Measurements from ENCODE around the gene IZUMO1R. TPM values are rescaled to one million over a fixed set of nuclear protein-coding genes. Genes with fewer than 3 reads are reported as not detected.
"Not testable (repeated sequence)": the region's sequence is repeated elsewhere in the genome, so short reads cannot be mapped to it uniquely, and the experiment has no call there.

Gene IZUMO1R
- total RNA-seq, 6 experiments from 2014 or later: not detected

DNA sequence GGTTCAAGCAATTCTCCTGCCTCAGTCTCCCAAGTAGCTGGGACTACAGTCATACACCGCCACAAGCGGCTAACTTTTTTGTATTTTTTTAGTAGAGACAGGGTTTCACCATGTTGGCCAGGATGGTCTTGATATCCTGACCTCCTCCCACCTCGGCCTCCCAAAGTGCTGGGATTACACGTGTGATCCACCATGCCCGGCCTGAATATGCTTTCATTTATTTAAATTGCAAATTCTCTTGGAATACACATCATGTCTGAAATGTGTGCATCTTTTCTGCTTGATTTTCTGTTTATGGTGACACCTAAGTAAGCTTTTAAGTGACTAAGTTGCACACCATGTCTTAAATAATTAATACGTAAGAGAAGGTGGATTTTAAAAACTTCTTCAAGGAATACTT, 31.7 kb downstream of the IZUMO1R start:
- TF ChIP-seq POLR2A (IDR thresholded peaks at IDR 0.05) (no peak), CTCF (IDR thresholded peaks at IDR 0.05) (no peak)
- intact Hi-C loops (cut with DNase I): no loop called here
- H3K9me3 ChIP-seq: no peaks in the 10 kb centered on the region
- ATAC-seq: no peak
- DNase-seq: no peak
- H3K4me3 ChIP-seq: no peak overlapping the region
- 69% methylated on average over 6 of the region's 6 CpGs for WGBS (ENCODE audit: insufficient coverage, low coverage, low lambda C conversion rate, missing lambda C conversion rate)
- no peaks in the 10 kb centered on the region for H3K27me3 ChIP-seq
- H3K27ac ChIP-seq: no peak overlapping the region
- no peaks in the 10 kb centered on the region for H3K4me1 ChIP-seq
- no peaks in the 10 kb centered on the region for H3K36me3 ChIP-seq

- intact Hi-C loops (cut with DNase I): no loop called here
- H3K4me3 ChIP-seq: no peak overlapping the region
- TF ChIP-seq CTCF (IDR thresholded peaks at IDR 0.05) (no peak), POLR2A (IDR thresholded peaks at IDR 0.05) (no peak)
- H3K27ac ChIP-seq: no peak overlapping the region
- no peaks in the 10 kb centered on the region for H3K9me3 ChIP-seq
- H3K4me1 ChIP-seq: no peaks in the 10 kb centered on the region
- ATAC-seq (no peak), DNase-seq (no peak)
- H3K27me3 ChIP-seq: no peaks in the 10 kb centered on the region
- 73% methylated on average over 3 of the region's 3 CpGs for WGBS (ENCODE audit: insufficient coverage, low coverage, low lambda C conversion rate, missing lambda C conversion rate)
- H3K36me3 ChIP-seq: no peaks in the 10 kb centered on the region
Observed at GRCh38 chr11:94338651-94339050, 34.3 kb downstream of the IZUMO1R start.

DNA sequence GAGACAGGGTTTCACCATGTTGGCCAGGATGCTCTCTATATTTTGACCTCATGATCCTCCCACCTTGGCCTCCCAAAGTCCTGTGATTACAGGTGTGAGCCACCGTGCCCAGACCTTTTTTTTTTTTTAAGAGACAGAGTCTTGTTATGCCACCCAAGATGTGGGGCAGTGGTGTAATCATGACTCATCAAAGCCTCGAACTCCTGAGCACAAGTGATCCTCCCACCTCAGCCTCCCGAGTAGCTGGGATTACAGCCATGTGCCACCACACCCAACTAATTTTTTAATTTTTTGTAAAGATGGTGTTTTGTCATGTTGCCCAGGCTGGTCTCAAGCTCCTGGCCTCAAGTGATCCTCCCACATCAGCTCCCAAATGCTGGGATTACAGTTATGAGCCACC, 37.9 kb downstream of the IZUMO1R start:
- Histone ChIP-seq H3K27ac (no peak overlapping the region), H3K27me3 (no peaks in the 10 kb centered on the region), H3K36me3 (no peaks in the 10 kb centered on the region), H3K9me3 (no peaks in the 10 kb centered on the region), H3K4me3 (no peak overlapping the region), H3K4me1 (no peaks in the 10 kb centered on the region)
- no peak for DNase-seq
- intact Hi-C loops (cut with DNase I): no loop called here
- ATAC-seq: no peak
- 33% methylated on average over 2 of the region's 3 CpGs for WGBS (ENCODE audit: insufficient coverage, low coverage, low lambda C conversion rate, missing lambda C conversion rate)
- TF ChIP-seq CTCF (IDR thresholded peaks at IDR 0.05) (no peak), POLR2A (IDR thresholded peaks at IDR 0.05) (no peak)

GRCh38 chr11:94343495-94343894, 39.1 kb downstream of the IZUMO1R start:
- Histone ChIP-seq H3K27ac (no peak overlapping the region), H3K36me3 (no peaks in the 10 kb centered on the region), H3K4me3 (no peak overlapping the region), H3K27me3 (no peaks in the 10 kb centered on the region), H3K4me1 (no peaks in the 10 kb centered on the region), H3K9me3 (no peaks in the 10 kb centered on the region)
- ATAC-seq (no peak), DNase-seq (no peak)
- TF ChIP-seq POLR2A (IDR thresholded peaks at IDR 0.05) (no peak), CTCF (IDR thresholded peaks at IDR 0.05) (no peak)
- intact Hi-C loops (cut with DNase I): no loop called here
- 67% methylated on average over 1 of the region's 1 CpG for WGBS (ENCODE audit: insufficient coverage, low coverage, low lambda C conversion rate, missing lambda C conversion rate)

- H3K27ac ChIP-seq; H3K36me3 ChIP-seq; H3K4me3 ChIP-seq; H3K9me3 ChIP-seq; DNase-seq; H3K4me1 ChIP-seq; ATAC-seq; H3K27me3 ChIP-seq; intact Hi-C loops (cut with DNase I): not testable (repeated sequence)
- 11% methylated on average over 2 of the region's 8 CpGs for WGBS (ENCODE audit: insufficient coverage, low coverage, low lambda C conversion rate, missing lambda C conversion rate)
Observed at GRCh38 chr11:94346311-94346710, 41.9 kb downstream of the IZUMO1R start.

DNA sequence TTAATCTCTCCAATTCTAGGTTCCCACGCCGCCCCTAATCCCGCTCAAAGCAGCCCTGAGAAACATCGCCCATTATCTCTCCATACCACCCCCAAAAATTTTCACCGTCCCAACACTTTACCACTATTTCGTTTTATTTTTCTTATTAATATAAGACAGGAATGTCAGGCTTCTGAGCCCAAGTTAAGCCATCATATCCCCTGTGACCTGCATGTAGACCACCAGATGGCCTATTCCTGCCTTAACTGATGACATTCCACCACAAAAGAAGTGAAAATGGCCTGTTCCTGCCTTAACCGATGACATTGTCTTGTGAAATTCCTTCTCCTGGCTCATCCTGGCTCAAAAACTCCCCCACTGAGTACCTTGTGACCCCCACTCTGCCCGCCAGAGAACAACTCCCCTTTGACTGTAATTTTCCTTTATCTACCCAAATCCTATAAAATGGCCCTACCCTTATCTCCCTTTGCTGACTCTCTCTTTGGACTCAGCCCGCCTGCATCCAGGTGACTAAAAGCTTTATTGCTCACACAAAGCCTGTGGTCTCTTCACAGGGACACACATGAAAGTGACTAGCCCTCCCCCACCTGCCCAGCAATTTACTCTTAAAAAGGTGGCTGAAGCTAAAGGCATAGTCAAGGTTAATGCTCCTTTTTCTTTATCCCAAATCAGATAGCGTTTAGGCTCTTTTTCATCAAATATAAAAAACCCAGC, 46.6 kb downstream of the IZUMO1R start:
- DNase-seq; H3K4me1 ChIP-seq; H3K27ac ChIP-seq; H3K9me3 ChIP-seq; H3K36me3 ChIP-seq; H3K4me3 ChIP-seq; H3K27me3 ChIP-seq; ATAC-seq; intact Hi-C loops (cut with DNase I): not testable (repeated sequence)
- 76% methylated on average over 6 of the region's 10 CpGs for WGBS (ENCODE audit: insufficient coverage, low coverage, low lambda C conversion rate, missing lambda C conversion rate)

Measured in right lobe of liver (tissue), 6 donors.